Measurements from ENCODE around the gene EIF4B. TPM values are rescaled to one million over a fixed set of nuclear protein-coding genes. Genes with fewer than 3 reads are reported as not detected.

Gene EIF4B
- total and polyA plus RNA-seq, 2 experiments from 2014 or later: 141 to 584 TPM

DNA sequence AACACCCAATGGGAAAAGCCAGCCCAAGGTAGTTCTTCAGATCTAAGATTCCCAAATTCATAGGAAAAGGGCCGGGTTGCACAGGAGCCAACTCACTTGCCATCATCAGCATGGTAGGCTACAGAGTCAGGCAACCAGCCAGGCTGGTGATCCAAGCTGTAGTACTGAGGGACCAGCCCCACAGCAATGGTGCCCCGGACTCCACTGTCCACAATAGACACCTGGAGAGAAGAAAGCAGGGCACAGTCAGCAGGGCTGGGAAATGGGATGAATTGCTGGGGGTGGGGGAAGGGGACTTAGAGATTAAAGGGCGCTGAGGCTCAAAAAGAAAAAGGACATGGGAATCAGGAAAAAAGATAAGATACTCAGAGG, 68.7 kb downstream of the EIF4B start:
- no peak for DNase-seq (ENCODE audit: low spot score)
- H3K4me3 Mint-ChIP-seq: no peak overlapping the region

More for the DNA sequence above, 68.7 kb downstream of the EIF4B start:
- Mint-ChIP-seq H3K27me3 (ENCODE audit: insufficient read depth, low read depth, poor library complexity) (peaks cover 15% of the 10 kb centered on the region), H3K36me3 (ENCODE audit: low read depth) (peaks cover 11% of the 10 kb centered on the region), H3K4me1 (peaks cover 35% of the 10 kb centered on the region), H3K27ac (no peak overlapping the region; the same call in 1 of the 2 replicates), H3K9me3 (no peaks in the 10 kb centered on the region)
- Histone ChIP-seq H3K4me1 (ENCODE audit: insufficient read depth) (peaks cover 21% of the 10 kb centered on the region), H3K79me2 (replicated peaks; ENCODE audit: insufficient read depth) (no peaks in the 10 kb centered on the region), H3K4me3 (no peak overlapping the region), H3K36me3 (ENCODE audit: insufficient read depth) (no peaks in the 10 kb centered on the region), H2AFZ (no peak overlapping the region), H3F3A (replicated peaks; ENCODE audit: low read depth) (peaks cover 16% of the 10 kb centered on the region; the same call in 1 of the 2 replicates), H3K9me2 (ENCODE audit: insufficient read depth) (no peaks in the 10 kb centered on the region), H3K4me2 (no peak overlapping the region), H3K27me3 (ENCODE audit: insufficient read depth) (0 out of 2 replicates have a peak, but pooled peaks cover 3% of the 10 kb centered on the region), H4K20me1 (replicated peaks; ENCODE audit: insufficient read depth) (no peaks in the 10 kb centered on the region), H3K27ac (ENCODE audit: low read depth) (no peak overlapping the region)
- no peak for ATAC-seq
- TF ChIP-seq REST (IDR thresholded peaks at IDR 0.05; ENCODE audit: unreplicated experiment): no peak
- no peak for TF ChIP-seq JUNB (IDR thresholded peaks at IDR 0.05; ENCODE audit: unreplicated experiment)
- TF ChIP-seq CREB1 (CRISPR knock-in tag; IDR thresholded peaks at IDR 0.05; ENCODE audit: low read depth): no peak
- no peak for TF ChIP-seq ZNF331 (CRISPR knock-in tag; IDR thresholded peaks at IDR 0.05; ENCODE audit: low read depth)
- TF ChIP-seq, protein P1, sequence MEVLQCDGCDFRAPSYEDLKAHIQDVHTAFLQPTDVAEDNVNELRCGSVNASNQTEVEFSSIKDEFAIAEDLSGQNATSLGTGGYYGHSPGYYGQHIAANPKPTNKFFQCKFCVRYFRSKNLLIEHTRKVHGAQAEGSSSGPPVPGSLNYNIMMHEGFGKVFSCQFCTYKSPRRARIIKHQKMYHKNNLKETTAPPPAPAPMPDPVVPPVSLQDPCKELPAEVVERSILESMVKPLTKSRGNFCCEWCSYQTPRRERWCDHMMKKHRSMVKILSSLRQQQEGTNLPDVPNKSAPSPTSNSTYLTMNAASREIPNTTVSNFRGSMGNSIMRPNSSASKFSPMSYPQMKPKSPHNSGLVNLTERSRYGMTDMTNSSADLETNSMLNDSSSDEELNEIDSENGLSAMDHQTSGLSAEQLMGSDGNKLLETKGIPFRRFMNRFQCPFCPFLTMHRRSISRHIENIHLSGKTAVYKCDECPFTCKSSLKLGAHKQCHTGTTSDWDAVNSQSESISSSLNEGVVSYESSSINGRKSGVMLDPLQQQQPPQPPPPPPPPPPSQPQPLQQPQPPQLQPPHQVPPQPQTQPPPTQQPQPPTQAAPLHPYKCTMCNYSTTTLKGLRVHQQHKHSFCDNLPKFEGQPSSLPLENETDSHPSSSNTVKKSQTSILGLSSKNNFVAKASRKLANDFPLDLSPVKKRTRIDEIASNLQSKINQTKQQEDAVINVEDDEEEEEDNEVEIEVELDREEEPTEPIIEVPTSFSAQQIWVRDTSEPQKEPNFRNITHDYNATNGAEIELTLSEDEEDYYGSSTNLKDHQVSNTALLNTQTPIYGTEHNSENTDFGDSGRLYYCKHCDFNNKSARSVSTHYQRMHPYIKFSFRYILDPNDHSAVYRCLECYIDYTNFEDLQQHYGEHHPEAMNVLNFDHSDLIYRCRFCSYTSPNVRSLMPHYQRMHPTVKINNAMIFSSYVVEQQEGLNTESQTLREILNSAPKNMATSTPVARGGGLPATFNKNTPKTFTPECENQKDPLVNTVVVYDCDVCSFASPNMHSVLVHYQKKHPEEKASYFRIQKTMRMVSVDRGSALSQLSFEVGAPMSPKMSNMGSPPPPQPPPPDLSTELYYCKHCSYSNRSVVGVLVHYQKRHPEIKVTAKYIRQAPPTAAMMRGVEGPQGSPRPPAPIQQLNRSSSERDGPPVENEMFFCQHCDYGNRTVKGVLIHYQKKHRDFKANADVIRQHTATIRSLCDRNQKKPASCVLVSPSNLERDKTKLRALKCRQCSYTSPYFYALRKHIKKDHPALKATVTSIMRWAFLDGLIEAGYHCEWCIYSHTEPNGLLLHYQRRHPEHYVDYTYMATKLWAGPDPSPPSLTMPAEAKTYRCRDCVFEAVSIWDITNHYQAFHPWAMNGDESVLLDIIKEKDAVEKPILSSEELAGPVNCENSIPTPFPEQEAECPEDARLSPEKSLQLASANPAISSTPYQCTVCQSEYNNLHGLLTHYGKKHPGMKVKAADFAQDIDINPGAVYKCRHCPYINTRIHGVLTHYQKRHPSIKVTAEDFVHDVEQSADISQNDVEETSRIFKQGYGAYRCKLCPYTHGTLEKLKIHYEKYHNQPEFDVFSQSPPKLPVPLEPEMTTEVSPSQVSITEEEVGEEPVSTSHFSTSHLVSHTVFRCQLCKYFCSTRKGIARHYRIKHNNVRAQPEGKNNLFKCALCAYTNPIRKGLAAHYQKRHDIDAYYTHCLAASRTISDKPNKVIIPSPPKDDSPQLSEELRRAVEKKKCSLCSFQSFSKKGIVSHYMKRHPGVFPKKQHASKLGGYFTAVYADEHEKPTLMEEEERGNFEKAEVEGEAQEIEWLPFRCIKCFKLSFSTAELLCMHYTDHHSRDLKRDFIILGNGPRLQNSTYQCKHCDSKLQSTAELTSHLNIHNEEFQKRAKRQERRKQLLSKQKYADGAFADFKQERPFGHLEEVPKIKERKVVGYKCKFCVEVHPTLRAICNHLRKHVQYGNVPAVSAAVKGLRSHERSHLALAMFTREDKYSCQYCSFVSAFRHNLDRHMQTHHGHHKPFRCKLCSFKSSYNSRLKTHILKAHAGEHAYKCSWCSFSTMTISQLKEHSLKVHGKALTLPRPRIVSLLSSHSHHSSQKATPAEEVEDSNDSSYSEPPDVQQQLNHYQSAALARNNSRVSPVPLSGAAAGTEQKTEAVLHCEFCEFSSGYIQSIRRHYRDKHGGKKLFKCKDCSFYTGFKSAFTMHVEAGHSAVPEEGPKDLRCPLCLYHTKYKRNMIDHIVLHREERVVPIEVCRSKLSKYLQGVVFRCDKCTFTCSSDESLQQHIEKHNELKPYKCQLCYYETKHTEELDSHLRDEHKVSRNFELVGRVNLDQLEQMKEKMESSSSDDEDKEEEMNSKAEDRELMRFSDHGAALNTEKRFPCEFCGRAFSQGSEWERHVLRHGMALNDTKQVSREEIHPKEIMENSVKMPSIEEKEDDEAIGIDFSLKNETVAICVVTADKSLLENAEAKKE (CRISPR knock-in tag; IDR thresholded peaks at IDR 0.05): no peak
- no peak for TF ChIP-seq EZH2phosphoT487 (IDR thresholded peaks at IDR 0.05; ENCODE audit: unreplicated experiment)
- no peak for TF ChIP-seq ZNF114 (CRISPR knock-in tag; IDR thresholded peaks at IDR 0.05)
- TF ChIP-seq, protein P2, sequence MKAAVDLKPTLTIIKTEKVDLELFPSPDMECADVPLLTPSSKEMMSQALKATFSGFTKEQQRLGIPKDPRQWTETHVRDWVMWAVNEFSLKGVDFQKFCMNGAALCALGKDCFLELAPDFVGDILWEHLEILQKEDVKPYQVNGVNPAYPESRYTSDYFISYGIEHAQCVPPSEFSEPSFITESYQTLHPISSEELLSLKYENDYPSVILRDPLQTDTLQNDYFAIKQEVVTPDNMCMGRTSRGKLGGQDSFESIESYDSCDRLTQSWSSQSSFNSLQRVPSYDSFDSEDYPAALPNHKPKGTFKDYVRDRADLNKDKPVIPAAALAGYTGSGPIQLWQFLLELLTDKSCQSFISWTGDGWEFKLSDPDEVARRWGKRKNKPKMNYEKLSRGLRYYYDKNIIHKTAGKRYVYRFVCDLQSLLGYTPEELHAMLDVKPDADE (IDR thresholded peaks at IDR 0.05): no peak
- TF ChIP-seq POLR2AphosphoS5 (IDR thresholded peaks at IDR 0.05; ENCODE audit: low read depth): no peak
- no peak for TF ChIP-seq STAT1 (IDR thresholded peaks at IDR 0.05; ENCODE audit: unreplicated experiment)
